Stomach (tissue), 9 donors: ENCODE data around the gene UGT1A10. TPM values are rescaled to one million over a fixed set of nuclear protein-coding genes. Genes with fewer than 3 reads are reported as not detected.
A peak's percentile ranks its signal among the peaks of the same experiment; 100 is the strongest.

Source experiments
- DNase-seq, 2 donors: peaks; one replicate each; pipeline versions ENCODE4 v3.0.0 to v3.0.0-alpha.2; 2013 to 2019
- H3K27ac ChIP-seq, 5 donors: fragments of 200-600 bp in 4 of 5; sonication (generic) in 4 of 5; one replicate each; pipeline ENCODE4 v1.5.1; 2013 to 2019; ENCODE audit warnings: mild to moderate bottlenecking in 1 of 5, moderate library complexity in 1 of 5
- H3K27me3 ChIP-seq, 3 donors: fragments of 200-600 bp; sonication (generic); one replicate each; pipeline ENCODE4 v1.5.1; 2017 to 2019; ENCODE audit warnings: mixed run types in 1 of 3
- H3K36me3 ChIP-seq, 4 donors: fragments of 200-600 bp; sonication (generic); 1 replicate in 3 of 4; 2 replicates in 1 of 4; pipeline ENCODE4 v1.5.1; 2016 to 2019
- H3K4me1 ChIP-seq, 4 donors: fragments of 200-600 bp; sonication (generic); one replicate each; pipeline ENCODE4 v1.5.1; 2016 to 2019
- H3K4me3 ChIP-seq, 4 donors: fragments of 200-600 bp; sonication (generic) in 3 of 4; one replicate each; pipeline ENCODE4 v1.5.1; 2016 to 2019; ENCODE audit warnings: mild to moderate bottlenecking in 1 of 4
- H3K9me3 ChIP-seq, 4 donors: fragments of 200-600 bp; sonication (generic); one replicate each; pipeline ENCODE4 v1.5.1; 2016 to 2019
- CTCF ChIP-seq, 7 experiments: fragments of 450-650 bp in 4 of 7; fragments of 200-600 bp in 3 of 7; sonication (generic) in 3 of 7; IDR thresholded peaks; one replicate each; pipeline ENCODE4 v1.5.1; 2016 to 2019; ENCODE audit warnings: antibody characterized with exemption in 7 of 7, control low read depth in 2 of 7, mild to moderate bottlenecking in 1 of 7
- EP300 ChIP-seq: sonication (generic); formaldehyde crosslinking; IDR thresholded peaks from one replicate; pipeline ENCODE4 v1.6.1; 2017; ENCODE audit warnings: antibody characterized with exemption
- POLR2A ChIP-seq, 4 donors: fragments of 450-650 bp; IDR thresholded peaks; one replicate each; pipeline ENCODE4 v1.6.1; 2016; ENCODE audit warnings: antibody characterized with exemption in 4 of 4, control low read depth in 2 of 4, mild to moderate bottlenecking in 1 of 4, moderate library complexity in 1 of 4
- POLR2AphosphoS5 ChIP-seq, 3 donors: sonication (generic); formaldehyde crosslinking; IDR thresholded peaks; one replicate each; pipeline ENCODE4 v1.6.1; 2016; ENCODE audit warnings: antibody characterized with exemption in 3 of 3
- WGBS, 5 donors: extraction: QIAGEN DNeasy Blood & Tissue Kit in 3 of 5; methylation state at CpG; one replicate each; pipeline versions ENCODE4 v1.1.5 to v1.1.7; 2013 to 2018; 5-methylcytosine and 5-hydroxymethylcytosine counted together
- intact Hi-C: fragments of 100-400 bp; cut with DNase I; formaldehyde crosslinking; loops from one replicate; pipeline ENCODE4 v1.15.1; 2023; ENCODE audit warnings: low total_unique reads
- polyA plus RNA-seq, 3 donors: library from polyadenylated mRNA; stranded (reverse); fragments of 200-250 nt; gene quantifications; one replicate each; pipeline ENCODE4 v1.2.3, GENCODE V29; 2013
- total RNA-seq, 5 donors: library from RNA; depleted of rRNA; stranded (reverse); fragments of >200 nt; gene quantifications; one replicate each; pipeline versions ENCODE4 v1.1.0 to v1.2.3, GENCODE V29; 2014 to 2016
- donor health status: healthy with polysubstance abuse.
- donor health status: Bipolar disorder and iron deficiency.
- donor health status: healthy.

Gene UGT1A10
- total and polyA plus RNA-seq, 8 donors = 0.45 to 32.7 (median 2.2) TPM; not detected in 1

- Histone ChIP-seq H3K9me3 (no peaks in the 10 kb centered on the region), H3K36me3 (no peaks in the 10 kb centered on the region), H3K4me3 (no peak overlapping the region), H3K4me1 (no peaks in the 10 kb centered on the region), H3K27me3 (no peaks in the 10 kb centered on the region), H3K27ac (no peak overlapping the region)
- TF ChIP-seq CTCF (IDR thresholded peaks at IDR 0.05) = no peak
- TF ChIP-seq POLR2A (IDR thresholded peaks at IDR 0.05) = no peak
- TF ChIP-seq EP300 = no peak
- intact Hi-C loops = no loop called here
- 86 to 95% (median 93%) methylated on average over 6 to 7 of the region's 7 CpGs for WGBS, 5 donors
- DNase-seq = peak in 1 of 2 donors; percentile 8
These were observed 156.5 kb downstream of the UGT1A10 start for GRCh38 chr2:233792720-233793119.

GRCh38 chr2:233793465-233794127 is 157.3 kb downstream of the UGT1A10 start:
- no peak overlapping the region for H3K27ac ChIP-seq
- no peaks in the 10 kb centered on the region for H3K9me3 ChIP-seq
- no peak overlapping the region for H3K4me3 ChIP-seq
- no peaks in the 10 kb centered on the region for H3K36me3 ChIP-seq
- WGBS, 5 donors = 65 to 80% (median 71%) methylated on average over 10 to 18 of the region's 18 CpGs
- intact Hi-C loops = no loop called here
- no peak for TF ChIP-seq POLR2AphosphoS5 (IDR thresholded peaks at IDR 0.05)
- TF ChIP-seq CTCF (IDR thresholded peaks at IDR 0.05) = no peak
- TF ChIP-seq POLR2A (IDR thresholded peaks at IDR 0.05) = no peak
- TF ChIP-seq EP300 = no peak
- H3K27me3 ChIP-seq = no peaks in the 10 kb centered on the region
- DNase-seq = peak in 1 of 2 donors; percentile 20
- H3K4me1 ChIP-seq = no peaks in the 10 kb centered on the region

- Histone ChIP-seq H3K27ac (no peak overlapping the region), H3K27me3 (peaks cover 0 to 2% (median 0%) of the 10 kb centered on the region in 3 donors), H3K4me3 (no peak overlapping the region), H3K4me1 (no peaks in the 10 kb centered on the region), H3K9me3 (no peaks in the 10 kb centered on the region), H3K36me3 (no peaks in the 10 kb centered on the region)
- intact Hi-C loops = no loop called here
- DNase-seq = peak; percentile 18 to 24
- 72 to 79% (median 76%) methylated on average over 17 of the region's 17 CpGs for WGBS, 5 donors
- no peak for TF ChIP-seq EP300
- TF ChIP-seq POLR2AphosphoS5 (IDR thresholded peaks at IDR 0.05) = no peak
- no peak for TF ChIP-seq POLR2A (IDR thresholded peaks at IDR 0.05)
- TF ChIP-seq CTCF (IDR thresholded peaks at IDR 0.05) = no peak
These were observed 157.9 kb downstream of the UGT1A10 start for GRCh38 chr2:233794128-233794658.

GRCh38 chr2:233795735-233796171 is 159.5 kb downstream of the UGT1A10 start:
- intact Hi-C loops = no loop called here
- H3K4me3 ChIP-seq = no peak overlapping the region
- peak in 1 of 2 donors; percentile 25 for DNase-seq
- H3K4me1 ChIP-seq = no peaks in the 10 kb centered on the region
- WGBS, 5 donors = 90 to 96% (median 93%) methylated on average over 8 to 13 of the region's 13 CpGs
- H3K27me3 ChIP-seq = peaks cover 0 to 5% (median 0%) of the 10 kb centered on the region in 3 donors
- TF ChIP-seq POLR2AphosphoS5 (IDR thresholded peaks at IDR 0.05) (no peak), POLR2A (IDR thresholded peaks at IDR 0.05) (no peak), EP300 (no peak), CTCF (IDR thresholded peaks at IDR 0.05) (no peak)
- no peaks in the 10 kb centered on the region for H3K9me3 ChIP-seq
- H3K27ac ChIP-seq = no peak overlapping the region
- no peaks in the 10 kb centered on the region for H3K36me3 ChIP-seq
